GM23338 (cell line): ENCODE results near the gene CPA1. TPM values are rescaled to one million over a fixed set of nuclear protein-coding genes. Genes with fewer than 3 reads are reported as not detected.

Experiments
- ATAC-seq: fragments of 200-7000 bp; cut with Tn5 transposase; 3 replicates; pipeline ENCODE4 v1.9.1; 2020
- DNase-seq: peaks from one replicate; pipeline ENCODE4 v3.0.0-alpha.2; 2015; ENCODE audit warnings: low spot score
- H2AFZ ChIP-seq: fragments of 200-600 bp; sonication (generic); 2 replicates; pipeline ENCODE4 v1.8.0; 2016; ENCODE audit warnings: antibody characterized with exemption, mild to moderate bottlenecking, moderate library complexity
- H3F3A ChIP-seq: fragments of 200-600 bp; sonication (generic); replicated peaks from 2 replicates; pipeline ENCODE4 v1.8.0; 2017; ENCODE audit warnings: antibody characterized with exemption, mixed run types, low read depth
- H3K27ac ChIP-seq: fragments of 200-600 bp; sonication (generic); 2 replicates; pipeline ENCODE4 v1.6.1; 2016; ENCODE audit warnings: low read depth
- H3K27me3 ChIP-seq: fragments of 200-600 bp; sonication (generic); 2 replicates; pipeline ENCODE4 v1.8.0; 2016; ENCODE audit warnings: mild to moderate bottlenecking, mixed run types, moderate library complexity; ENCODE audit not compliant: insufficient read depth
- H3K36me3 ChIP-seq: fragments of 200-600 bp; sonication (generic); 2 replicates; pipeline ENCODE4 v1.8.0; 2016; ENCODE audit warnings: mild to moderate bottlenecking; ENCODE audit not compliant: insufficient read depth
- H3K4me1 ChIP-seq: fragments of 200-600 bp; sonication (generic); 2 replicates; pipeline ENCODE4 v1.8.0; 2016; ENCODE audit warnings: mild to moderate bottlenecking, moderate library complexity; ENCODE audit not compliant: insufficient read depth
- H3K4me2 ChIP-seq: fragments of 200-600 bp; sonication (generic); 2 replicates; pipeline ENCODE4 v1.7.1; 2017; ENCODE audit warnings: mixed run types
- H3K4me3 ChIP-seq: fragments of 200-600 bp; sonication (generic); 2 replicates; pipeline ENCODE4 v1.6.1; 2016; ENCODE audit warnings: mixed run types
- H3K79me2 ChIP-seq: fragments of 200-600 bp; sonication (generic); replicated peaks from 2 replicates; pipeline ENCODE4 v1.8.0; 2017; ENCODE audit warnings: mild to moderate bottlenecking; ENCODE audit not compliant: insufficient read depth
- H3K9me2 ChIP-seq: fragments of 200-600 bp; sonication (generic); 2 replicates; pipeline ENCODE4 v1.8.0; 2017; ENCODE audit not compliant: insufficient read depth
- H4K20me1 ChIP-seq: fragments of 200-600 bp; sonication (generic); replicated peaks from 2 replicates; pipeline ENCODE4 v1.8.0; 2017; ENCODE audit warnings: mild to moderate bottlenecking; ENCODE audit not compliant: insufficient read depth
- H3K27ac Mint-ChIP-seq: 2 replicates; pipeline ENCODE4 v1.8.0; 2020; ENCODE audit warnings: inconsistent platforms, mild to moderate bottlenecking, moderate library complexity, mixed read lengths
- H3K27me3 Mint-ChIP-seq: 3 replicates; pipeline ENCODE4 v1.8.0; 2022; ENCODE audit warnings: low read depth, mild to moderate bottlenecking, moderate library complexity, mixed read lengths, inconsistent platforms; ENCODE audit not compliant: insufficient read depth, poor library complexity
- H3K36me3 Mint-ChIP-seq: 3 replicates; pipeline ENCODE4 v1.8.0; 2021; ENCODE audit warnings: low read depth, mild to moderate bottlenecking, inconsistent platforms, moderate library complexity, mixed read lengths
- H3K4me1 Mint-ChIP-seq: 3 replicates; pipeline ENCODE4 v1.8.0; 2020; ENCODE audit warnings: mild to moderate bottlenecking, inconsistent platforms, mixed read lengths
- H3K4me3 Mint-ChIP-seq: 3 replicates; pipeline ENCODE4 v1.8.0; 2021; ENCODE audit warnings: moderate library complexity, mild to moderate bottlenecking, inconsistent platforms, mixed read lengths
- H3K9me3 Mint-ChIP-seq: 3 replicates; pipeline ENCODE4 v1.8.0; 2020; ENCODE audit warnings: moderate library complexity, mild to moderate bottlenecking, inconsistent platforms, mixed read lengths
- CREB1 ChIP-seq: fragments of 250-450 bp; sonication (Bioruptor Pico); IDR thresholded peaks from 2 replicates; pipeline ENCODE4 v1.5.0; 2020; ENCODE audit warnings: low read depth, mild to moderate bottlenecking, moderate library complexity
- CTCF ChIP-seq, 2 experiments: fragments of 200-600 bp in 1 of 2; sonication (generic) in 1 of 2; conservative IDR thresholded peaks; 2 replicates each; pipeline versions ENCODE4 v1.5.1 to v1.6.1; 2016 to 2017; ENCODE audit warnings: antibody characterized with exemption in 2 of 2, low read depth in 2 of 2, mild to moderate bottlenecking in 2 of 2, moderate library complexity in 1 of 2
- ETS1 ChIP-seq: IDR thresholded peaks from 2 replicates; pipeline ENCODE4 v1.6.1; 2016; ENCODE audit warnings: antibody characterized with exemption
- EZH2 ChIP-seq: fragments of 200-600 bp; sonication (generic); IDR thresholded peaks from one replicate; pipeline ENCODE4 v1.8.0; 2017; ENCODE audit warnings: antibody characterized with exemption, mild to moderate bottlenecking, low read depth; ENCODE audit not compliant: unreplicated experiment
- EZH2phosphoT487 ChIP-seq: fragments of 200-600 bp; sonication (generic); IDR thresholded peaks from one replicate; pipeline ENCODE4 v1.8.1; 2018; ENCODE audit warnings: antibody characterized with exemption; ENCODE audit not compliant: unreplicated experiment
- JUNB ChIP-seq: IDR thresholded peaks from one replicate; pipeline ENCODE4 v1.6.1; 2016; ENCODE audit warnings: antibody characterized with exemption; ENCODE audit not compliant: unreplicated experiment
- NANOG ChIP-seq: IDR thresholded peaks from 2 replicates; pipeline ENCODE4 v1.6.1; 2016; ENCODE audit warnings: antibody characterized with exemption, borderline replicate concordance
- POLR2AphosphoS5 ChIP-seq: IDR thresholded peaks from 2 replicates; pipeline ENCODE4 v1.6.1; 2016; ENCODE audit warnings: antibody characterized with exemption, low read depth
- REST ChIP-seq: IDR thresholded peaks from one replicate; pipeline ENCODE4 v1.6.1; 2018; ENCODE audit warnings: antibody characterized with exemption; ENCODE audit not compliant: unreplicated experiment
- STAT1 ChIP-seq: IDR thresholded peaks from one replicate; pipeline ENCODE4 v1.6.1; 2016; ENCODE audit warnings: antibody characterized with exemption; ENCODE audit not compliant: unreplicated experiment
- ZNF114 ChIP-seq: fragments of 250-450 bp; sonication (Bioruptor Pico); IDR thresholded peaks from 2 replicates; pipeline ENCODE4 v1.5.0; 2020; ENCODE audit warnings: mild to moderate bottlenecking, moderate library complexity
- ZNF331 ChIP-seq: fragments of 250-450 bp; sonication (Bioruptor Pico); IDR thresholded peaks from 2 replicates; pipeline ENCODE4 v1.5.0; 2020; ENCODE audit warnings: low read depth, mild to moderate bottlenecking, moderate library complexity
- polyA plus RNA-seq: library from polyadenylated mRNA; unstranded; fragments of >200 nt; fragmentation: Nextera tagmentation; extraction: Ambion mirVana; gene quantifications from 2 replicates; pipeline ENCODE4 v1.2.1, GENCODE V29; 2016
- total RNA-seq: library from RNA; depleted of rRNA; stranded (reverse); fragments of >200 nt; shearing (Covaris generic); gene quantifications from 2 replicates; pipeline ENCODE4 v1.2.3, GENCODE V29; 2014

The CPA1 gene
- total and polyA plus RNA-seq, 2 experiments from 2014 or later, result not detected

DNA sequence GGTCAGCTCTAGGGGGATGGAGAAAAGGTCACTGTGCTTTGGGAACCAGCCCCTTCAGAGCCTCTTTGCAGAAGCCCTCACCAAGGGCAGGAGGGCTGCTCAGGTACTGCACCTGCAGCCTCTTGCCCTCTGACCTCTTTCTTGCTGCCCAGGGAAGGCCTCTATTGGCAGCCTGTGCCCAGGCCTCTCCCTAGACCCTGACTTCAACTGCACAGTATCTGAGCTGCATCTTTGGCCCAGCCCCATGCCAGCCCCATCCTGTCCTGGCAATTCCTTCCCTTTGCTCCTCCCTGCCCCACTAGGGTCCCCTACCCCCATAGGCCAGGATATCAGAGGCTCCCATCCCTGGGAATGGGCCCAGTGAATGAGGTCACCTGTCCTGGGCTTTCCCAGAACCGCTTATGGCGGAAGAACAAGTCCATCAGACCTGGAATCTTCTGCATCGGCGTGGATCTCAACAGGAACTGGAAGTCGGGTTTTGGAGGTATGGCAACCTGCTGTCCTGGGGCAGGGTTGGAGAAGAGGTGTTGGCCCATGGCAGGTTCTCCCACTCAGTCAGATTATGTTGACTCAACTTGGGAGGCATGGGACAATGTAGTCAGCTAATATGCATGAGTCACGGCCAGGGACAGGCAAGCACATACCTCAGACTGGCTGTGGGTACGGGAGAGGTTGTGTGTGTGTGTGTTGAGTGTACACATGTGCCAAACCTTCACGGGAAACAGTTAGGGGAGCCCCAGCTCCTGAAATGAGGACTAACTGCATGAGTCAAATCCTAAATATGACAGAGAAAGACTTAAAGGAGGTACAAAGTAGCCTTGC lies 17.1 kb upstream of the CPA1 start (continued):
- TF ChIP-seq ETS1 (no peak), JUNB (no peak), ZNF331 (no peak), STAT1 (no peak), POLR2AphosphoS5 (no peak), EZH2 (no peak)

GRCh38 chr7:130364451-130364850 lies 15.8 kb upstream of the CPA1 start:
- Mint-ChIP-seq H3K4me3 (no peak overlapping the region), H3K4me1 (peaks cover 20% of the 10 kb centered on the region), H3K27me3 (peaks cover 10% of the 10 kb centered on the region), H3K9me3 (peaks cover 17% of the 10 kb centered on the region), H3K27ac (no peak overlapping the region), H3K36me3 (peaks cover 11% of the 10 kb centered on the region; the same call in 2 of the 3 replicates)
- no peak overlapping the region for H3K27ac ChIP-seq
- H3K36me3 ChIP-seq, result no peaks in the 10 kb centered on the region
- DNase-seq, result no peak
- no peak overlapping the region for H3K4me3 ChIP-seq
- H3K9me2 ChIP-seq, result no peaks in the 10 kb centered on the region
- H4K20me1 ChIP-seq, result no peaks in the 10 kb centered on the region
- H3K4me2 ChIP-seq, result no peak overlapping the region
- no peaks in the 10 kb centered on the region for H3F3A ChIP-seq
- peaks cover 5% of the 10 kb centered on the region; the same call in 1 of the 2 replicates for H3K4me1 ChIP-seq
- ATAC-seq, result no peak
- no peaks in the 10 kb centered on the region for H3K79me2 ChIP-seq
- H3K27me3 ChIP-seq, result no peaks in the 10 kb centered on the region
- H2AFZ ChIP-seq, result no peak overlapping the region
- TF ChIP-seq ETS1 (no peak), CTCF (conservative IDR thresholded peaks at IDR 0.05; ENCODE audit: low read depth in 2 of 2) (no peak), NANOG (no peak), REST (no peak), EZH2phosphoT487 (no peak), ZNF114 (no peak), CREB1 (CRISPR knock-in tag) (no peak), POLR2AphosphoS5 (no peak), STAT1 (no peak), JUNB (no peak), EZH2 (no peak), ZNF331 (no peak)
